Loucy (cell line): ENCODE results near the gene ASIC5.

Source experiments
- EZH2phosphoT487 ChIP-seq: fragments of 200-600 bp; IDR thresholded peaks from 2 replicates; pipeline ENCODE4 v1.6.1; 2018; ENCODE audit warnings: antibody characterized with exemption, mild to moderate bottlenecking, moderate library complexity, borderline replicate concordance
- TF ChIP-seq, protein P1 (sequence below): fragments of 200-600 bp; sonication (generic); conservative IDR thresholded peaks from 2 replicates; pipeline ENCODE4 v1.5.1; 2014; ENCODE audit warnings: mild to moderate bottlenecking, antibody characterized with exemption, low read length

DNA sequence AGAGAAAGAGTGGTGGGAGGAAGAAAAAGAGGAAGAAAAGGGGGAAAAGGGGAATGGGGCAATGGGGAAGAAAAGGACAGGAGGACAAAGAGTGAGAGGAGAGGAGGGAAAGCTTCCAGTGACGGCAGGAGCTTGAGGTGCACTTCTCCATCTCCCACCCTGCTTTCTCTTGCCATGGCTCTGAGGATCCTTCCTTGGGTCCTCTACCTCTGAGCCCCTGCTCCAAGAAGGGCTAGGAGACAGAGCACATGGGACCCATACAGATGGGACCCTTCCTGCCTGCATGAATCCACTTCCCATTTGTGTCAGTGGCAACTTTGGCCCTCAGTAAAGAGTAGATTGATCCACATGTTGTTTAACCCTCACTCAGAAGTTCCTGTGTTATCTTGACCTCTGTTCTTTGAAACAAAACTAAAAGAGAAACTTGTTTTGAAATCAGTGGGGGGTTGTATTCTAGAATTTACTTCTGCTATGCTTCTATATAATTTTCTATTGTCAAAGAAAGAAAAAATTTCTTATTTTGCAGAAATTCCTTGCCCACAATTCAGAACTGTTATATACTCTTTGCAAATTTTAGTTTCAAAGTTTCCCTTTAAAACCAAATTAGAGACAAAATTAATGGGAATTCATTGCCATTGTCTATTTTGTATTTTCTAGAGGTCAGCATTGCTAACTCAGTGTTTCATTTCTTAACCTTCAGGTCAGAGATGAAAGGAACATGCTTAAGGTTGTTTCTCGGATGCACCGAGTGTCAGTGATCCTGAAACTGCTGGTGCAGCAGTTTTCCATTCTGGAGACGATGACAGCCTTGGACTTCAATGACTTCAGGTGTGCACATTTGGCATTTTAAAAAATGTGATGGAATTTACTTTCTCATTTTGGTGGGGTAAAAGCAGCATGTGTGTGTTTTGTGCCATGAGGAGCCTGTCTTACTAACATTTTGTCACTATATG lies 42.4 kb upstream of the ASIC5 start:
- TF ChIP-seq, protein P1, sequence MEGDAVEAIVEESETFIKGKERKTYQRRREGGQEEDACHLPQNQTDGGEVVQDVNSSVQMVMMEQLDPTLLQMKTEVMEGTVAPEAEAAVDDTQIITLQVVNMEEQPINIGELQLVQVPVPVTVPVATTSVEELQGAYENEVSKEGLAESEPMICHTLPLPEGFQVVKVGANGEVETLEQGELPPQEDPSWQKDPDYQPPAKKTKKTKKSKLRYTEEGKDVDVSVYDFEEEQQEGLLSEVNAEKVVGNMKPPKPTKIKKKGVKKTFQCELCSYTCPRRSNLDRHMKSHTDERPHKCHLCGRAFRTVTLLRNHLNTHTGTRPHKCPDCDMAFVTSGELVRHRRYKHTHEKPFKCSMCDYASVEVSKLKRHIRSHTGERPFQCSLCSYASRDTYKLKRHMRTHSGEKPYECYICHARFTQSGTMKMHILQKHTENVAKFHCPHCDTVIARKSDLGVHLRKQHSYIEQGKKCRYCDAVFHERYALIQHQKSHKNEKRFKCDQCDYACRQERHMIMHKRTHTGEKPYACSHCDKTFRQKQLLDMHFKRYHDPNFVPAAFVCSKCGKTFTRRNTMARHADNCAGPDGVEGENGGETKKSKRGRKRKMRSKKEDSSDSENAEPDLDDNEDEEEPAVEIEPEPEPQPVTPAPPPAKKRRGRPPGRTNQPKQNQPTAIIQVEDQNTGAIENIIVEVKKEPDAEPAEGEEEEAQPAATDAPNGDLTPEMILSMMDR, result no peak
- no peak for TF ChIP-seq EZH2phosphoT487
